ENCODE results near the gene NUTM2E. TPM values are rescaled to one million over a fixed set of nuclear protein-coding genes. Genes with fewer than 3 reads are reported as not detected.

NUTM2E gene, protein sequence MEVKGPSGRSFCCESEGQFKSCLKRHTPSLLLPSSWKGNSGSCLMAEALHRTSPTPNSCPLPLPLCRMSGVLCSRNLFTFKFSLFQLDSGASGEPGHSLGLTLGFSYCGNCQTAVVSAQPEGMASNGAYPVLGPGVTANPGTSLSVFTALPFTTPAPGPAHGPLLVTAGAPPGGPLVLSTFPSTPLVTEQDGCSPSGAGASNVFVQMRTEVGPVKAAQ (N-terminal part only)
- 0.11 TPM in 1 of 2 replicates, not detected in the other for total RNA-seq

GRCh38 chr10:79826496-79827215 is at the start of gene NUTM2E:
Gene NUTM2E (plus strand): TSS chr10:79826739. CDS start chr10:79841741, 15,002 bp downstream.

Other genes with a start within 250 kb of the NUTM2E start
- gene SFTPA1, start 215.8 kb upstream of the NUTM2E start, total RNA-seq, result not detected in 2 replicates
- 0.54 and 3.1 TPM in 2 replicates for gene NUTM2B, start 123.5 kb upstream of the NUTM2E start, total RNA-seq
- not detected in 2 replicates for gene SFTPD, start 122.4 kb downstream of the NUTM2E start, total RNA-seq